GM21723 (cell line): ENCODE data around the gene AIG1.
"Not testable (repeated sequence)": the region's sequence is repeated elsewhere in the genome, so short reads cannot be mapped to it uniquely, and the experiment has no call there.

ENCODE experiments used
- ATAC-seq: cut with Tn5 transposase; IDR thresholded peaks from one replicate; pipeline ENCODE4 v1.9.1; 2021; ENCODE audit warnings: mild to moderate bottlenecking, moderate library complexity; ENCODE audit not compliant: unreplicated experiment

Gene AIG1

GRCh38 chr6:143223895-143224294, 163.2 kb downstream of the AIG1 start:
- no peak for ATAC-seq

DNA sequence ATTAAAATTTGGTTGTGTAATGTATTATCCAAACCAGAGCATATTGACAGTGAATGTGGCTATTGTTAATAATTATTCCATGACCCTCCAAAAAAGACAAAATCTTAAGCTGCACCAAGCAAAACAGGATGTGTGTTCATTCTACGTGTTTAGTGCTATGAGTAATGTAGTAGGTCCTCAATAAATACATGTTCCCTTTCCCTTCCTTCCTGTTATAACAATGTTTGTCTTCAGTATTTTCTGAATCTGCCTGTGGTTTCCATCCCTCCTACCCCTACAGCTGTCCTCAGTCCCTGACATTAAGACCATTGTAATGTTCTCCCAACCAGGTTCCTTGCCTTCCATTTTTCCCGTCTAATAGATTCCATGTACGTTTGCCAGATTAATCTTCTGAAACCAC, 163.8 kb downstream of the AIG1 start:
- ATAC-seq, result no peak

- no peak for ATAC-seq
Measured at GRCh38 chr6:143225929-143226328, 165.2 kb downstream of the AIG1 start.

DNA sequence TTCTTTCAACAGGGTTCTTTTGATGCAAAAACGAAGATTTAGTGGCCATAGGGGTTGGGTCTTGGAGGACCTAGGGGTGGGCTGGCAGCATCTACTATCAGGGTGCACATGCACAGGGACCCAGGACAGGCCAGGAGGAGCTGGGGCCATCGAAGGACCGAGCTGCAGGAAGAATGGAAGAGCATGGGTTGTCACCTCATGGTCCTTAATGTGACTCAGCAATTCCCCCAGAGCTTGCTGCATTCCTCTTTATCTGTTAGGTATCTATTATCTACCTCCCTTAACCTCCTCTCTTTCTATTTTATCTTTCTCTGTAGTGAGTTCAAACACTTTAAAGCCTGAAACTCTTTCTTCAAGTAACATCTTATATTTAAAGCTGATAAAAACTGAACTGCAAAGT, 167.0 kb downstream of the AIG1 start:
- no peak for ATAC-seq

DNA sequence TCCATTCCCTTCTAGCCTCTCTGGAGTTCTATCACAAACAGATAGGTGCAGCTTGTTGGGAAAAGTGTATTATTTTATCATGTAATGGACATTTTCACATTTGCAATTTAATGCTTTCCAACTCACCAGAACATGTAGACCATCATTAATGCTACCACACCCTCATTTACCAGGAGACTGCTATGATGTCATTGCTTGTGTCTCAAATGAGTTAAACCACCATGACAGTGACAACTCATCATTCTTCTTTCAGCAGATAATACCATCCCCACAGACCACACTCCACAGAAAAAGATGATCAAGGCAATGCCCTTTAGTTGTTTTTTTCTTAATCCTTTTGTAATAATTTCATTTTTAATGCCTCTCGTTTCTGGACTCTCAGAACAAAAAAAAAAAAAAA, 168.7 kb downstream of the AIG1 start:
- no peak for ATAC-seq

DNA sequence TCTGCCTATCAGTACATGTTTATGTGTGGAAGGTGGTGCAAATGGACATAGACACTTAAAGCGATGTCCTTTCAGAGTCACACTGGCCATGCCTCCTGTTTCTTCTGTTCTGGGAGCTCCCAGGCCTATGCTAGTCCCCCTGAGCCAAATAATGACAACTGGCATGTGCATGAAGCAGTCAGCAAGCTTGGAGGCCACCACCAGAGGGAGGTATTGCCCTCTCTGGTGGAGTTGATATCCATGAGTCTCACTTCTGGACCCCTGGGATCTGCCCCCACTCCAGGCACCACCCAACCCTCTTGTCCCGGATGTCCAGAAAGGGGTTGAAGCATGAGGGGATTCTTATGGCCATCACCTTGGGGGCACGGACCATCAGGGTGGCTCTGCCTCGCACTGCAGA, 172.2 kb downstream of the AIG1 start:
- ATAC-seq, result peak; percentile 59

- no peak for ATAC-seq
Measured at GRCh38 chr6:143233554-143234285, 173.0 kb downstream of the AIG1 start.

- ATAC-seq, result no peak
Measured at GRCh38 chr6:143234734-143235133, 174.0 kb downstream of the AIG1 start.

DNA sequence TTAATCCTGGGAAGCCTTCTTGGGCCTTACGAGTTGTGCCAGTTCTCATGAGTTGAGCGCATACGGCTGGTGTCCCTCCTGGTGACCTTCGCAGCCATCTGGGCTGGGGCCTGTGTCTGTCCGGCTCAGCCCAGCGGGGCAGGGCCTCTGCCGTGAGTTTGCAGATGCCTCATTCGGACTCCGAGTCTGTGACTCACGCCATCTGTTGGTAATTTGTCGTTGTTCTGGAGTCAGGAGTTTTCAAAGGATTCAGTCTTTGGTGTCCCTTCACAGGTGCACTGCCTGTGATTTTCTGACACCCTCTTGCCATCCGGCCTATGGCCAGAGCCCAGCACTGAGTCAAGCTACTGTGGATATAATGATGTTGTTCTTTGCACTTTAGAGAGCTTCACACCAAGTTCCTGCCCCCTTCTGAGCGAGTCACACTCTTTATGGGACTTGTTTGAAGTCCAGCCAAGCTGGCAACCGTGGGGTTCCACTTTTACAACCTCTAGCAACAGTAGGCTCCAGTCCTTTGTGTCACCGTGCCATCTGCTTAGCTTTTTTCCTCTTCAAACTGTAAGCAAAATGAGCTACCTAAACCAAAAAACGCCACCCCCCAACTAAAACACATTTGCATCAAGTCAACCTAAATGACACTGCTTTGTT, 175.6 kb downstream of the AIG1 start:
- no peak for ATAC-seq

DNA sequence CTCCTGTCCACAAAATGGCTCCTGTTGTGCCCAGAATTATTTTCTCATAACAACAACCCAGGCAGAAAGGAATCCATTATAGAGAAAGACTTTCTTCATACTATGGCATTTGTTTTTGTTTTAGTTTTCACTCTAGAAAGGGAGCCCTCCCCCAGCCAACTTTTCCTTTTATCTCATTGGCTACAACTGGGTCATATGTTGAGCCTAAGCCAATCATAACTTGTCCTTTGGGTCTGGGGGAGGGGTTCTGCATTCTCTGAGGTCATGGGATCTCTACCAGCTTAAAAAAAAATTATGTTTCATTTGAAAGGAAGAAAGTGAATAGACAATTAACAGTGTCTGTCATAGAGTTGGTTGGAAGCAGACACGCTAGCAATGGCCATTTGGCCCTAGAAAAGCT, 177.6 kb downstream of the AIG1 start:
- ATAC-seq, result no peak

GRCh38 chr6:143241111-143241510, 180.4 kb downstream of the AIG1 start:
- ATAC-seq, result no peak

GRCh38 chr6:143241911-143242310, 181.2 kb downstream of the AIG1 start:
- no peak for ATAC-seq

- no peak for ATAC-seq
Measured at GRCh38 chr6:143243786-143244185, 183.1 kb downstream of the AIG1 start.

DNA sequence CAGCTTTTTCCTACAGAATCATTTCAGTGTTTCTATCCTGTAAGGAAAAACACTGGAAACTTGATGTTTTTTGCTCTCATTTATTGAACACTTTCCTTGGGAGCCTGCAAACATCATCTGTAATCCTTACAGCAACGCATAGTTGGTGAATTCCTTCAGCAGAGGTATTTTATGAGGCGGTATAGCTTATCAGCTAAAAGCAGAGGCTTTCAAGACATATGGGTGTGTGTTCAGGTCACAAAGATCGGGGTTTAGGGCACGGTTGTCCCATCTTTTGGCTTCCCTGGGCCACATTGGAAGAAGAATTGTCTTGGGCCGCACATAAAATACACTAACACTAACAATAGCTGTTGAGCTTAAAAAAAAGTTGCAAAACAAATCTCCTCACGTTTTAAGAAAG, 185.0 kb downstream of the AIG1 start:
- no peak for ATAC-seq

DNA sequence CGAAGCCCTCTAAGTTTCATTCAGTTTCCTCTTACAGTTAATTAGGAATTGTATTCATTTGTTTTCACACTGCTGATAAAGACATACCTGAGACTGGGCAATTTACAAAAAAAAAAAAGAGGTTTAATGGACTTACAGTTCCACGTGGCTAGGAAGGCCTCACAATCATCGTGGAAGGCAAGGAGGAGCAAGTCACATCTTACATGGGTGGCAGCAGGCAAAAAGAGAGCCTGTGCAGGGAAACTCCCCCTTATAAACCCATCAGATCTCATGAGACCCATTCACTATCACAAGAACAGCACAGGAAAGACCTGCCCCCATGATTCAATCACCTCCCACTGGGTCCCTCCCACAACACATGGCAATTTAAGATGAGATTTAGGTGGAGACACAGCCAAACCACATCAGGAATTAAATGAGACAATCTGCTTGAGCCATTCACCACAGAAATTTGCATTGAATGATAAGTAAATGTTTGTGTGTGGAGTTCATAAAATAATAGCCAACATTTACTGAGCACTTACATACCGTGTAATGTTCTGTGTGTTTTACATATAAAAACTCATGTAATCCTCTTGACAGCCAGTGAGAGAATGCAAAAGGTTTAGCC, 185.6 kb downstream of the AIG1 start:
- not testable (repeated sequence) for ATAC-seq

- no peak for ATAC-seq
Measured at GRCh38 chr6:143247586-143247985, 186.9 kb downstream of the AIG1 start.

- no peak for ATAC-seq
Measured at GRCh38 chr6:143248359-143248758, 187.7 kb downstream of the AIG1 start.

DNA sequence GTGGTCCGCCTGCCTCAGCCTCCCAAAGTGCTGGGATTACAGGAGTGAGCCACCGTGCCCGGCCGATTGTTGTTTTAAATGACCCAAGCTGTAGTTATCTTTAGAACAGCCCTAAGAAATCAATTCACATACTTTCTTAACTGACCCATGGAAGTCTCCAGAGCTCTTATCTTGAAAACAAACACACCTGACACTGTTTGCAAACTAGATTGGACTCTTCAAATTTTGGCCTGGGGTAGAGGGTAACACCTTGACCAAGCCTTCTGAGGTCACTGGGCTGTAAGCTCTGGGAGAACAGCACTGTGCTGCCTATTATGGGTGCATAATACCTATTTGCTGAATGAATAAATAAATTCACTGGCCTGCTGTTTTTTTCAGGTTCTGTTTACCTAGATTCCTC, 190.6 kb downstream of the AIG1 start:
- no peak for ATAC-seq

GRCh38 chr6:143252961-143253360, 192.3 kb downstream of the AIG1 start:
- ATAC-seq, result no peak

GRCh38 chr6:143253586-143253985, 192.9 kb downstream of the AIG1 start:
- ATAC-seq, result no peak

DNA sequence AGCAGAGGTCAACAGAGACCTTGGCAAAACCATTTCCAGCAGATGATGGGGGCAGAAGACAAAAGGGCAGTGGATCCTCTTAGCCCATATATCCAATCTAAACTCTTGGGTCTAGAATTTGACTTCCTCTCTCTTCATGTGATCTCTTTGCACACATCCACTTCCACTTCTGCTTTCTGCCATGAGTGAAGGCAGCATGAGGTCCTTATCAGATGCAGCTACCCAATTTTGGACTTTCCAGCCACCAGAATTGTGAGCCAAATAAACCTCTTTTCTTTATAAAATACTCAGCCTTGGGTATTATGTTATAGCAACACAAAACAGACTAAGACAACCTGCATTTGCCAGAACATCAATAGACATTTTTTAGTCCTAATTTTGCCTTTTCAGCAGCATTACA, 198.3 kb downstream of the AIG1 start:
- ATAC-seq, result no peak

DNA sequence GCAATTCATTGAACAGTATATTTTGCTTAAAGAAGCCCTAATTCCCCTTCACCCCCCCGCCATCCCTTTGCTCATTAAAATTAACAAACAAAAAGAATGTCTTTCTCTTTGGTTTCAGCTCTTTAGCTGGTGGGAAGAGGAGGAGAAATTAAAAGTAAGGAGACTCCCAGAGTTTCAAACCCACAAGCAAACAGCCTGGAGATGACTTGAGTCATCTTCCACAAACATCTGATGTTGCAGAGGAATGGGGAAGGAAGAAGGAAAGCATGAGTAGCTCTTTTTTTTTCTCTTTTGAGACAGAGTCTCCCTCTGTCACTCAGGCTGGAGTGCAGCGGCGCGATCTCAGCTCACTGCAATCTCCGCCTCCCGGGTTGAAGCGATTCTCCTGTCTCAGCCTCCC, 200.2 kb downstream of the AIG1 start:
- ATAC-seq, result no peak
